ENCODE data around the gene SMARCA4. TPM values are rescaled to one million over a fixed set of nuclear protein-coding genes. Genes with fewer than 3 reads are reported as not detected.
"Not testable (repeated sequence)": the region's sequence is repeated elsewhere in the genome, so short reads cannot be mapped to it uniquely, and the experiment has no call there.

The SMARCA4 gene
- total RNA-seq, 1 donor from 2014 or later = 140 TPM

DNA sequence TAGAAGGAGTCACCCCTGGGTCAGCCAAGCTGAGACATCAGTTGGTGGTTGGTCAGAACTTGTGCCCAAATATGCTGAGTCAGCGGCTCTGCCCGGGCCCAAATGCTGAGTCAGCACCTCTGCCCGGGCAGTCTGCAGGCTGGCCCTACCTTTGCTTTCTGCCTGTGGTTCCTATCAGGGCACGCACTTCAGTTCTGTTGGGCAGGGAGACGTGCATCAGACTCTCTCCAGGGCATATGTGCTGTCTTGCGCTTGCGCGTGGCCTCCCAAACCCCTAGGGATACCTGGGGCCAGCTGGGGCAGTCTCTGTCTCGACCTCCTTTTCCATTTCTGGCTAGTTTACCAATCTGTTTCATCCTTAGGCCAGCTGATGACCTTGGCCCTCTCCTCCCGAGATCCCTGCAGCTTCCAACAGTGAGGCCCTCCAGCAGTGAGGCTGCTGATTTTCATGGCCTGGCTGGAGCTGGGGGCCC, 104.0 kb downstream of the SMARCA4 start:
- DNase-seq (ENCODE audit: low spot score) = no peak

GRCh38 chr19:11066326-11066725, 105.5 kb downstream of the SMARCA4 start:
- no peak for DNase-seq (ENCODE audit: low spot score)

GRCh38 chr19:11067356-11068113, 106.7 kb downstream of the SMARCA4 start:
- DNase-seq (ENCODE audit: low spot score) = no peak

DNA sequence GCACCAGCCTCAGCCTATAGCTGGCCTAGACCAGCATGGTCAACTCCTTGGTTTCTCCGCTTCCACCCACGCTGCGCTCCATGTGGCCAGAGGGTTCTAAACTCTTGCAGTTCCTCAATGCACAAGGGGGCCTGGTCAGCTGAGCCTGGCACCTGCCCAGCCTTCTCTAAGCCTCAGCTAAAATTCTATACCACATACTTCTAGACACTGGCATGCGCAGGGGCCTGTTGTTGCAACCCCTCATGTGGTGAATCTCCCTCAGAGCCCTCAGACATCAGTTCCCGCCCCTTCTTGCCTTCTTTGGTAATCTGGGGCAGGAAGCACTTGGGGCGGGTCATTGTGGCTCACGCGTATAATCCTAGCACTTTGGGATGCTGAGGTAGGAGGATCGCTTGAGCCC, 108.7 kb downstream of the SMARCA4 start:
- no peak for DNase-seq (ENCODE audit: low spot score)

DNA sequence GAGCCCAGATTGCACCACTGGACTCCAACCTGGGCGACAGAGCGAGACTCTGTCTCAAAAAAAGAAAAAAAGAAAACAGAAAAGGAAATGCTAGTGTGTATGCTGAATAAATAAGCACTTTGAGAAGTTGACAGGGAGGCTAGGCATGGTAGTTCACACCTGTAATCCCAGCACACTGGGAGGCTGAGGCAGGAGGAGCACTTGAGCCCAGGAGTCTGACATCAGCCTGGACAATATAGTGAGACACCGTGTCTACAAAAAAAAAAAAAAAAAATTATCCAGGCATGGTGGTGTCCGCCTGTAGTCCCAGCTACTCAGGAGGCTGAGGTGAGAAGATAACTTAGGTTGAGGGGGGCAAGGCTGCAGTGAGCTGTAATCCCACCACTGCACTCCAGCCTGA, 109.3 kb downstream of the SMARCA4 start:
- DNase-seq (ENCODE audit: low spot score) = no peak

DNA sequence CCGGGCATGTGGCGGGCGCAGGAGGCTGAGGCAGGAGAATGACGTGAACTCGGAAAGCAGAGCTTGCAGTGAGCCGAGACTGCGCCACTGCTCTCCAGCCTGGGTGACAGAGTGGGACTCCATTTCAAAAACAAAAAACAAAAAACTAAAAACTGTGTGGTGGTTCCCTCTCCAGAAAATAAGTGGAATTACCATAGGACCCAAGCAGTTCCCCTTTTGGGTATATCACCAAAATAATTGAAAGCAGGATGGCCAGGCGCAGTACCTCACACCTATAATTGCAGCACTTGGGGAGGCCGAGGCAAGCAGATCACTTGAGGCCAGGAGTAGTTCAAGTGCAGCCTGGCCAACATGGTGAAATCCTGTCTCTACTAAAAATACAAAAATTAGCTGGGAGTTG, 112.7 kb downstream of the SMARCA4 start:
- no peak for DNase-seq (ENCODE audit: low spot score)

GRCh38 chr19:11076792-11077191, 116.0 kb downstream of the SMARCA4 start:
- not testable (repeated sequence) for DNase-seq (ENCODE audit: low spot score)

- no peak for DNase-seq (ENCODE audit: low spot score)
Observed at GRCh38 chr19:11078893-11079292, 118.1 kb downstream of the SMARCA4 start.

GRCh38 chr19:11079999-11080398, 119.2 kb downstream of the SMARCA4 start:
- no peak for DNase-seq (ENCODE audit: low spot score)

DNA sequence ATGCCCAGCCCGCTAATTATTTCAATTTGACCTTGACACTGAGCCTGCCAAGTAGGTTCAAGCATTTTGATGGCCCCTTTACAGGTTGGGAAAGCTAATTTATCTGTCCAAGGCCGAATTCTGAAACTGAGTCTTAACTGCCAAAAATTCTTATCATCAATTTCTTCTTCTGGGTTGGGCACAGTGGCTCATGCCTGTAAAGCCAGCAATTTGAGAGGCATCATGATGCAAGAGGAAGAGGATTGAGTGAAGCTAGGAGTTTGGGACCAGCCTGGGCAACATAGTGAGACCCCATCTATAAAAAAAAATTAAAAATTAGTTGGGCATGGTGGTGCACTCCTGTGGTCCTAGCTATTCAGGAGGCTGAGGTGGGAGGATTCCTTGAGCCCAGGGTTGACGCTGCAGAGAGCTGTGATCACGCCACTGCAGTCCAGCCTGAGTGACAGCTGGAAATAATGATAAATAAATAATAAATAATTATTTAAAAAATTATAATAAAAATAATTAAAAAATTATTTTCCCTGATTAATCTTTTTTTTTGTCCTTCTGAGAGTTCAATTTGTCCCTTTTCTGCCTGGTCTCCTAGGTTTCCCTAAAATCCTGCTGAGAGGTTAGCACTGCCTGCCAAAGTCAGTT, 127.2 kb downstream of the SMARCA4 start:
- no peak for DNase-seq (ENCODE audit: low spot score)

GRCh38 chr19:11088506-11089253, 127.8 kb downstream of the SMARCA4 start:
- no peak for DNase-seq (ENCODE audit: low spot score)

GRCh38 chr19:11089254-11090013, 128.6 kb downstream of the SMARCA4 start, which contains the start of gene LDLR:
TSS of gene LDLR (plus strand) at chr19:11089463. CDS start at chr19:11089549, 86 bp downstream.
- DNase-seq (ENCODE audit: low spot score) = peak; percentile 89

DNA sequence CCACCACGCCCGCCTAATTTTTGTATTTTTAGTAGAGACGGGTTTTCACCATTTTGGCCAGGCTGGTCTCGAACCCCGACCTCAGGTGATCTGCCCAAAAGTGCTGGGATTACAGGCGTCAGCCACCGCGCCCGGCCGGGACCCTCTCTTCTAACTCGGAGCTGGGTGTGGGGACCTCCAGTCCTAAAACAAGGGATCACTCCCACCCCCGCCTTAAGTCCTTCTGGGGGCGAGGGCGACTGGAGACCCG, 129.1 kb downstream of the SMARCA4 start:
- DNase-seq (ENCODE audit: low spot score) = not testable (repeated sequence)

DNA sequence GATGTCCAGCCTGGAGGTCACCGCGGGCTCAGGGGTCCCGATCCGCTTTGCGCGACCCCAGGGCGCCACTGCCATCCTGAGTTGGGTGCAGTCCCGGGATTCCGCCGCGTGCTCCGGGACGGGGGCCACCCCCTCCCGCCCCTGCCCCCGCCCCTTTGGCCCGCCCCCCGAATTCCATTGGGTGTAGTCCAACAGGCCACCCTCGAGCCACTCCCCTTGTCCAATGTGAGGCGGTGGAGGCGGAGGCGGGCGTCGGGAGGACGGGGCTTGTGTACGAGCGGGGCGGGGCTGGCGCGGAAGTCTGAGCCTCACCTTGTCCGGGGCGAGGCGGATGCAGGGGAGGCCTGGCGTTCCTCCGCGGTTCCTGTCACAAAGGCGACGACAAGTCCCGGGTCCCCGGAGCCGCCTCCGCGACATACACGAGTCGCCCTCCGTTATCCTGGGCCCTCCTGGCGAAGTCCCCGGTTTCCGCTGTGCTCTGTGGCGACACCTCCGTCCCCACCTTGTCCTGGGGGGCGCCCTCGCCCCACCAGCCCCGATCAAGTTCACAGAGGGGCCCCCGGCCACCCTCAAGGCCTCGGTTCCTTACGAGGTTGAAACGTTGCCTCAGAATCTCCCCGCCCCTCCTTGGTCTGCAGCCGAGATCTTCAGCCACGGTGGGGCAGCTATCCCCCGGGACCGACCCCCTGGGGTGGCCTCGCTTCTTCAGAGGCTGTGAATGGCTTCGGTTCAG, 129.6 kb downstream of the SMARCA4 start:
- DNase-seq (ENCODE audit: low spot score) = peak; percentile 99

DNA sequence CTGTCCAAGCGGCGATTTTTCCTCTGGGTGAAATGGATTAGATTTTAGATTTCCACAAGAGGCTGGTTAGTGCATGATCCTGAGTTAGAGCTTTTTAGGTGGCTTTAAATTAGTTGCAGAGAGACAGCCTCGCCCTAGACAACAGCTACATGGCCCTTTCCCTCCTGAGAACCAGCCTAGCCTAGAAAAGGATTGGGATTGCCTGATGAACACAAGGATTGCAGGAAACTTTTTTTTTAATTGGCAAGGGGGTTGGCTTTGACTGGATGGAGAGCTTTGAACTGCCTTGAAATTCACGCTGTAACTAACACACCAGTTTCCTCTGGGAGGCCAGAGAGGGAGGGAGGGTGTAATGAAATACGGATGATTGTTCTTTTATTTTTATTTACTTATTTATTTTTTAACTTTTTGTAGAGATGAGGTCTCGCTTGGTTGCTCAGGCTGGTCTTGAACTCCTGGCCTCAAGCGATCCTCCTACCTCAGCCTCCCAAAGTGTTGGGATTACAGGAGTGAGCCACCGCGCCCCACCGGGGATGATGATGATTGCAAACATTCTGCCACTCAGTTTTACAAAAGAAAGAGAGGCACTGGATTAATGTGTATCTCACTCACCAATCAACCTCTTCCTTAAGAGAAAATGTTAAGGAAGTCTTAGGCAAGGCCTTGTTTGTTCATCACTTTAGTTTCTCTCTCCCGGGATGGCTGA, 130.3 kb downstream of the SMARCA4 start:
- DNase-seq (ENCODE audit: low spot score) = no peak

DNA sequence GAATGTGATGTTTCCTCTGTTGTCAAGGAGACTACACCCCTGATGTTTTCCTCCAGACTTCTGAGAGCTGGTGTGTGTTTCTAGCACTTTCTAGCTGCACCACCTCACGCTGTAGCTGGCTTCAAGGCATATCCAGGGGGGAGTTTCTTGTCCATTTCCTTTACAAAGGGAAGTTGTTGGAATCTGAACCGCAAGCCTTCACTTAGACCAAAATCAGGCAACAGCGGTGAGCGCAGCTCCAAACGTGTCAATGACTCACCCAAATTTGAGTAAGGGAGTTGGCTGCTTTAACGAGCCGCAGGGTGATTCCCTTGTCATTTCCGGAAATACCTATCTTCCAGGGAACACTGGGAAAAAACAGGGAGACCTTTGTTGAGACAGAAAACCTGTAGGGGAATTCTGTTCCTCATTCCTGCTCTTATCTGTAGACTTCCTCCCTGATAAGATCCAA, 130.9 kb downstream of the SMARCA4 start:
- DNase-seq (ENCODE audit: low spot score) = peak; percentile 69

GRCh38 chr19:11092181-11092538, 131.3 kb downstream of the SMARCA4 start:
- no peak for DNase-seq (ENCODE audit: low spot score)

DNA sequence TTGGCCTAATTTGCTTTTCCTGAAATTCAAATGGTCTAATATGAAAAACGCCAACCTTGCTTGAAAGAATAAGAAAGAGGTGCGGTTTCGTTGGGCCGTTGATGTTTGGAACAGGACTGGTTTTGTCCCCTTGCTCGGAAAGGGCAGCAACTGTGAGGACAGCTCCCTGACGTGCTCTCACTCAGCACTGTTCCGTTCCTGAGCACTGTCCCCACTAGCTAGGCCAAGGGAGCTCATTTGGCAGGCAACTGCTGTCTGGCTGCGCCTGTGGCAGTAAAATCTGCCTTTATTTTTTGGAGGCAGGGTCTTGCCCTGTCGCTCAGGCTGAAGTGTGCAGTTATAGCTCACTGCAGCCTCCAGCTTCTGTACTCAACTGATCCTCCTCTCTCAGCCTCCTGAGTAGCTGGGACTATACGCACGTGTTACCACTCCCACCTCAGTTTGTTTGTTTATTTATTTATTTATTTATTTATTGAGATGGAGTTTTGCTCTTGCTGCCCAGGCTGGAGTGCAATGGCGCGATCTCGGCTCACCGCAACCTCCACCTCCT, 132.9 kb downstream of the SMARCA4 start:
- DNase-seq (ENCODE audit: low spot score) = no peak

GRCh38 chr19:11094520-11094894, 133.7 kb downstream of the SMARCA4 start:
- no peak for DNase-seq (ENCODE audit: low spot score)

- no peak for DNase-seq (ENCODE audit: low spot score)
Observed at GRCh38 chr19:11096210-11096841, 135.5 kb downstream of the SMARCA4 start.
